GM23338 (cell line): ENCODE data around the gene CHD2. TPM values are rescaled to one million over a fixed set of nuclear protein-coding genes. Genes with fewer than 3 reads are reported as not detected.

Source experiments
- ATAC-seq: fragments of 200-7000 bp; cut with Tn5 transposase; 3 replicates; pipeline ENCODE4 v1.9.1; 2020
- DNase-seq: peaks from one replicate; pipeline ENCODE4 v3.0.0-alpha.2; 2015; ENCODE audit warnings: low spot score
- H2AFZ ChIP-seq: fragments of 200-600 bp; sonication (generic); 2 replicates; pipeline ENCODE4 v1.8.0; 2016; ENCODE audit warnings: antibody characterized with exemption, mild to moderate bottlenecking, moderate library complexity
- H3F3A ChIP-seq: fragments of 200-600 bp; sonication (generic); replicated peaks from 2 replicates; pipeline ENCODE4 v1.8.0; 2017; ENCODE audit warnings: antibody characterized with exemption, mixed run types, low read depth
- H3K27ac ChIP-seq: fragments of 200-600 bp; sonication (generic); 2 replicates; pipeline ENCODE4 v1.6.1; 2016; ENCODE audit warnings: low read depth
- H3K27me3 ChIP-seq: fragments of 200-600 bp; sonication (generic); 2 replicates; pipeline ENCODE4 v1.8.0; 2016; ENCODE audit warnings: mild to moderate bottlenecking, mixed run types, moderate library complexity; ENCODE audit not compliant: insufficient read depth
- H3K36me3 ChIP-seq: fragments of 200-600 bp; sonication (generic); 2 replicates; pipeline ENCODE4 v1.8.0; 2016; ENCODE audit warnings: mild to moderate bottlenecking; ENCODE audit not compliant: insufficient read depth
- H3K4me1 ChIP-seq: fragments of 200-600 bp; sonication (generic); 2 replicates; pipeline ENCODE4 v1.8.0; 2016; ENCODE audit warnings: mild to moderate bottlenecking, moderate library complexity; ENCODE audit not compliant: insufficient read depth
- H3K4me2 ChIP-seq: fragments of 200-600 bp; sonication (generic); 2 replicates; pipeline ENCODE4 v1.7.1; 2017; ENCODE audit warnings: mixed run types
- H3K4me3 ChIP-seq: fragments of 200-600 bp; sonication (generic); 2 replicates; pipeline ENCODE4 v1.6.1; 2016; ENCODE audit warnings: mixed run types
- H3K79me2 ChIP-seq: fragments of 200-600 bp; sonication (generic); replicated peaks from 2 replicates; pipeline ENCODE4 v1.8.0; 2017; ENCODE audit warnings: mild to moderate bottlenecking; ENCODE audit not compliant: insufficient read depth
- H3K9me2 ChIP-seq: fragments of 200-600 bp; sonication (generic); 2 replicates; pipeline ENCODE4 v1.8.0; 2017; ENCODE audit not compliant: insufficient read depth
- H4K20me1 ChIP-seq: fragments of 200-600 bp; sonication (generic); replicated peaks from 2 replicates; pipeline ENCODE4 v1.8.0; 2017; ENCODE audit warnings: mild to moderate bottlenecking; ENCODE audit not compliant: insufficient read depth
- H3K27ac Mint-ChIP-seq: 2 replicates; pipeline ENCODE4 v1.8.0; 2020; ENCODE audit warnings: inconsistent platforms, mild to moderate bottlenecking, moderate library complexity, mixed read lengths
- H3K27me3 Mint-ChIP-seq: 3 replicates; pipeline ENCODE4 v1.8.0; 2022; ENCODE audit warnings: low read depth, mild to moderate bottlenecking, moderate library complexity, mixed read lengths, inconsistent platforms; ENCODE audit not compliant: insufficient read depth, poor library complexity
- H3K36me3 Mint-ChIP-seq: 3 replicates; pipeline ENCODE4 v1.8.0; 2021; ENCODE audit warnings: low read depth, mild to moderate bottlenecking, inconsistent platforms, moderate library complexity, mixed read lengths
- H3K4me1 Mint-ChIP-seq: 3 replicates; pipeline ENCODE4 v1.8.0; 2020; ENCODE audit warnings: mild to moderate bottlenecking, inconsistent platforms, mixed read lengths
- H3K4me3 Mint-ChIP-seq: 3 replicates; pipeline ENCODE4 v1.8.0; 2021; ENCODE audit warnings: moderate library complexity, mild to moderate bottlenecking, inconsistent platforms, mixed read lengths
- H3K9me3 Mint-ChIP-seq: 3 replicates; pipeline ENCODE4 v1.8.0; 2020; ENCODE audit warnings: moderate library complexity, mild to moderate bottlenecking, inconsistent platforms, mixed read lengths
- CREB1 ChIP-seq: fragments of 250-450 bp; sonication (Bioruptor Pico); IDR thresholded peaks from 2 replicates; pipeline ENCODE4 v1.5.0; 2020; ENCODE audit warnings: low read depth, mild to moderate bottlenecking, moderate library complexity
- EZH2 ChIP-seq: fragments of 200-600 bp; sonication (generic); IDR thresholded peaks from one replicate; pipeline ENCODE4 v1.8.0; 2017; ENCODE audit warnings: antibody characterized with exemption, mild to moderate bottlenecking, low read depth; ENCODE audit not compliant: unreplicated experiment
- EZH2phosphoT487 ChIP-seq: fragments of 200-600 bp; sonication (generic); IDR thresholded peaks from one replicate; pipeline ENCODE4 v1.8.1; 2018; ENCODE audit warnings: antibody characterized with exemption; ENCODE audit not compliant: unreplicated experiment
- JUNB ChIP-seq: IDR thresholded peaks from one replicate; pipeline ENCODE4 v1.6.1; 2016; ENCODE audit warnings: antibody characterized with exemption; ENCODE audit not compliant: unreplicated experiment
- POLR2AphosphoS5 ChIP-seq: IDR thresholded peaks from 2 replicates; pipeline ENCODE4 v1.6.1; 2016; ENCODE audit warnings: antibody characterized with exemption, low read depth
- REST ChIP-seq: IDR thresholded peaks from one replicate; pipeline ENCODE4 v1.6.1; 2018; ENCODE audit warnings: antibody characterized with exemption; ENCODE audit not compliant: unreplicated experiment
- polyA plus RNA-seq: library from polyadenylated mRNA; unstranded; fragments of >200 nt; fragmentation: Nextera tagmentation; extraction: Ambion mirVana; gene quantifications from 2 replicates; pipeline ENCODE4 v1.2.1, GENCODE V29; 2016
- total RNA-seq: library from RNA; depleted of rRNA; stranded (reverse); fragments of >200 nt; shearing (Covaris generic); gene quantifications from 2 replicates; pipeline ENCODE4 v1.2.3, GENCODE V29; 2014
- TF ChIP-seq, protein P1 (sequence below), 2 experiments: fragments of 200-600 bp in 1 of 2; sonication (generic) in 1 of 2; conservative IDR thresholded peaks; 2 replicates each; pipeline versions ENCODE4 v1.5.1 to v1.6.1; 2016 to 2017; ENCODE audit warnings: antibody characterized with exemption in 2 of 2, low read depth in 2 of 2, mild to moderate bottlenecking in 2 of 2, moderate library complexity in 1 of 2
- TF ChIP-seq, protein P2 (sequence below): fragments of 250-450 bp; sonication (Bioruptor Pico); IDR thresholded peaks from 2 replicates; pipeline ENCODE4 v1.5.0; 2020; ENCODE audit warnings: mild to moderate bottlenecking, moderate library complexity

CHD2 gene
- total and polyA plus RNA-seq, 2 experiments from 2014 or later = 119 to 130 TPM

GRCh38 chr15:92921215-92922131, 21.3 kb downstream of the CHD2 start:
- no peaks in the 10 kb centered on the region for H3K9me2 ChIP-seq
- H3K79me2 ChIP-seq = peaks cover 91% of the 10 kb centered on the region
- Mint-ChIP-seq H3K36me3 (peaks cover 44% of the 10 kb centered on the region), H3K27ac (peak overlapping the region; percentile 63), H3K4me1 (peaks cover 49% of the 10 kb centered on the region), H3K27me3 (peaks cover 9% of the 10 kb centered on the region), H3K4me3 (no peak overlapping the region), H3K9me3 (no peaks in the 10 kb centered on the region)
- no peak overlapping the region for H2AFZ ChIP-seq
- peak overlapping the region; percentile 50 for H3K4me2 ChIP-seq
- no peaks in the 10 kb centered on the region for H3F3A ChIP-seq
- ATAC-seq (no peak), DNase-seq (no peak)
- H3K36me3 ChIP-seq = peaks cover 26% of the 10 kb centered on the region
- TF ChIP-seq POLR2AphosphoS5 (no peak), REST (no peak), EZH2phosphoT487 (no peak), CREB1 (no peak), EZH2 (no peak), JUNB (no peak)
- TF ChIP-seq, protein P1, sequence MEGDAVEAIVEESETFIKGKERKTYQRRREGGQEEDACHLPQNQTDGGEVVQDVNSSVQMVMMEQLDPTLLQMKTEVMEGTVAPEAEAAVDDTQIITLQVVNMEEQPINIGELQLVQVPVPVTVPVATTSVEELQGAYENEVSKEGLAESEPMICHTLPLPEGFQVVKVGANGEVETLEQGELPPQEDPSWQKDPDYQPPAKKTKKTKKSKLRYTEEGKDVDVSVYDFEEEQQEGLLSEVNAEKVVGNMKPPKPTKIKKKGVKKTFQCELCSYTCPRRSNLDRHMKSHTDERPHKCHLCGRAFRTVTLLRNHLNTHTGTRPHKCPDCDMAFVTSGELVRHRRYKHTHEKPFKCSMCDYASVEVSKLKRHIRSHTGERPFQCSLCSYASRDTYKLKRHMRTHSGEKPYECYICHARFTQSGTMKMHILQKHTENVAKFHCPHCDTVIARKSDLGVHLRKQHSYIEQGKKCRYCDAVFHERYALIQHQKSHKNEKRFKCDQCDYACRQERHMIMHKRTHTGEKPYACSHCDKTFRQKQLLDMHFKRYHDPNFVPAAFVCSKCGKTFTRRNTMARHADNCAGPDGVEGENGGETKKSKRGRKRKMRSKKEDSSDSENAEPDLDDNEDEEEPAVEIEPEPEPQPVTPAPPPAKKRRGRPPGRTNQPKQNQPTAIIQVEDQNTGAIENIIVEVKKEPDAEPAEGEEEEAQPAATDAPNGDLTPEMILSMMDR (conservative IDR thresholded peaks at IDR 0.05; ENCODE audit: low read depth in 2 of 2) = no peak
- TF ChIP-seq, protein P2, sequence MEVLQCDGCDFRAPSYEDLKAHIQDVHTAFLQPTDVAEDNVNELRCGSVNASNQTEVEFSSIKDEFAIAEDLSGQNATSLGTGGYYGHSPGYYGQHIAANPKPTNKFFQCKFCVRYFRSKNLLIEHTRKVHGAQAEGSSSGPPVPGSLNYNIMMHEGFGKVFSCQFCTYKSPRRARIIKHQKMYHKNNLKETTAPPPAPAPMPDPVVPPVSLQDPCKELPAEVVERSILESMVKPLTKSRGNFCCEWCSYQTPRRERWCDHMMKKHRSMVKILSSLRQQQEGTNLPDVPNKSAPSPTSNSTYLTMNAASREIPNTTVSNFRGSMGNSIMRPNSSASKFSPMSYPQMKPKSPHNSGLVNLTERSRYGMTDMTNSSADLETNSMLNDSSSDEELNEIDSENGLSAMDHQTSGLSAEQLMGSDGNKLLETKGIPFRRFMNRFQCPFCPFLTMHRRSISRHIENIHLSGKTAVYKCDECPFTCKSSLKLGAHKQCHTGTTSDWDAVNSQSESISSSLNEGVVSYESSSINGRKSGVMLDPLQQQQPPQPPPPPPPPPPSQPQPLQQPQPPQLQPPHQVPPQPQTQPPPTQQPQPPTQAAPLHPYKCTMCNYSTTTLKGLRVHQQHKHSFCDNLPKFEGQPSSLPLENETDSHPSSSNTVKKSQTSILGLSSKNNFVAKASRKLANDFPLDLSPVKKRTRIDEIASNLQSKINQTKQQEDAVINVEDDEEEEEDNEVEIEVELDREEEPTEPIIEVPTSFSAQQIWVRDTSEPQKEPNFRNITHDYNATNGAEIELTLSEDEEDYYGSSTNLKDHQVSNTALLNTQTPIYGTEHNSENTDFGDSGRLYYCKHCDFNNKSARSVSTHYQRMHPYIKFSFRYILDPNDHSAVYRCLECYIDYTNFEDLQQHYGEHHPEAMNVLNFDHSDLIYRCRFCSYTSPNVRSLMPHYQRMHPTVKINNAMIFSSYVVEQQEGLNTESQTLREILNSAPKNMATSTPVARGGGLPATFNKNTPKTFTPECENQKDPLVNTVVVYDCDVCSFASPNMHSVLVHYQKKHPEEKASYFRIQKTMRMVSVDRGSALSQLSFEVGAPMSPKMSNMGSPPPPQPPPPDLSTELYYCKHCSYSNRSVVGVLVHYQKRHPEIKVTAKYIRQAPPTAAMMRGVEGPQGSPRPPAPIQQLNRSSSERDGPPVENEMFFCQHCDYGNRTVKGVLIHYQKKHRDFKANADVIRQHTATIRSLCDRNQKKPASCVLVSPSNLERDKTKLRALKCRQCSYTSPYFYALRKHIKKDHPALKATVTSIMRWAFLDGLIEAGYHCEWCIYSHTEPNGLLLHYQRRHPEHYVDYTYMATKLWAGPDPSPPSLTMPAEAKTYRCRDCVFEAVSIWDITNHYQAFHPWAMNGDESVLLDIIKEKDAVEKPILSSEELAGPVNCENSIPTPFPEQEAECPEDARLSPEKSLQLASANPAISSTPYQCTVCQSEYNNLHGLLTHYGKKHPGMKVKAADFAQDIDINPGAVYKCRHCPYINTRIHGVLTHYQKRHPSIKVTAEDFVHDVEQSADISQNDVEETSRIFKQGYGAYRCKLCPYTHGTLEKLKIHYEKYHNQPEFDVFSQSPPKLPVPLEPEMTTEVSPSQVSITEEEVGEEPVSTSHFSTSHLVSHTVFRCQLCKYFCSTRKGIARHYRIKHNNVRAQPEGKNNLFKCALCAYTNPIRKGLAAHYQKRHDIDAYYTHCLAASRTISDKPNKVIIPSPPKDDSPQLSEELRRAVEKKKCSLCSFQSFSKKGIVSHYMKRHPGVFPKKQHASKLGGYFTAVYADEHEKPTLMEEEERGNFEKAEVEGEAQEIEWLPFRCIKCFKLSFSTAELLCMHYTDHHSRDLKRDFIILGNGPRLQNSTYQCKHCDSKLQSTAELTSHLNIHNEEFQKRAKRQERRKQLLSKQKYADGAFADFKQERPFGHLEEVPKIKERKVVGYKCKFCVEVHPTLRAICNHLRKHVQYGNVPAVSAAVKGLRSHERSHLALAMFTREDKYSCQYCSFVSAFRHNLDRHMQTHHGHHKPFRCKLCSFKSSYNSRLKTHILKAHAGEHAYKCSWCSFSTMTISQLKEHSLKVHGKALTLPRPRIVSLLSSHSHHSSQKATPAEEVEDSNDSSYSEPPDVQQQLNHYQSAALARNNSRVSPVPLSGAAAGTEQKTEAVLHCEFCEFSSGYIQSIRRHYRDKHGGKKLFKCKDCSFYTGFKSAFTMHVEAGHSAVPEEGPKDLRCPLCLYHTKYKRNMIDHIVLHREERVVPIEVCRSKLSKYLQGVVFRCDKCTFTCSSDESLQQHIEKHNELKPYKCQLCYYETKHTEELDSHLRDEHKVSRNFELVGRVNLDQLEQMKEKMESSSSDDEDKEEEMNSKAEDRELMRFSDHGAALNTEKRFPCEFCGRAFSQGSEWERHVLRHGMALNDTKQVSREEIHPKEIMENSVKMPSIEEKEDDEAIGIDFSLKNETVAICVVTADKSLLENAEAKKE = no peak
- peak overlapping the region; percentile 52; the same call in 1 of the 2 replicates for H3K27ac ChIP-seq
- no peak overlapping the region for H3K4me3 ChIP-seq
- peaks cover 34% of the 10 kb centered on the region for H4K20me1 ChIP-seq
- H3K27me3 ChIP-seq = no peaks in the 10 kb centered on the region
- H3K4me1 ChIP-seq = peaks cover 45% of the 10 kb centered on the region
